HUES48 (cell line): ENCODE measurements around the gene NIPAL4.
A peak's percentile ranks its signal among the peaks of the same experiment; 100 is the strongest.
"Not testable (repeated sequence)": the region's sequence is repeated elsewhere in the genome, so short reads cannot be mapped to it uniquely, and the experiment has no call there.

Source experiments
- H3K27ac ChIP-seq: one replicate; pipeline ENCODE4 v1.7.0; 2013; ENCODE audit warnings: low read depth, low read length, inconsistent platforms
- H3K27me3 ChIP-seq: 2 replicates; pipeline ENCODE4 v1.6.1; 2013; ENCODE audit warnings: mild to moderate bottlenecking, low read length; ENCODE audit not compliant: control insufficient read depth, insufficient read depth
- H3K36me3 ChIP-seq: 2 replicates; pipeline ENCODE4 v1.6.1; 2013; ENCODE audit warnings: low read length; ENCODE audit not compliant: control insufficient read depth, insufficient read depth
- H3K4me1 ChIP-seq: 2 replicates; pipeline ENCODE4 v1.6.1; 2013; ENCODE audit warnings: mild to moderate bottlenecking, low read length; ENCODE audit not compliant: control insufficient read depth, insufficient read depth
- H3K4me3 ChIP-seq: 2 replicates; pipeline ENCODE4 v1.5.1; 2013; ENCODE audit warnings: mild to moderate bottlenecking, low read depth, low read length
- H3K9ac ChIP-seq: 2 replicates; pipeline ENCODE4 v1.6.1; 2013; ENCODE audit warnings: mild to moderate bottlenecking, low read depth, low read length, moderate library complexity
- H3K9me3 ChIP-seq: 2 replicates; pipeline ENCODE4 v1.6.1; 2013; ENCODE audit warnings: low read length; ENCODE audit not compliant: control insufficient read depth, insufficient read depth

Gene NIPAL4

DNA sequence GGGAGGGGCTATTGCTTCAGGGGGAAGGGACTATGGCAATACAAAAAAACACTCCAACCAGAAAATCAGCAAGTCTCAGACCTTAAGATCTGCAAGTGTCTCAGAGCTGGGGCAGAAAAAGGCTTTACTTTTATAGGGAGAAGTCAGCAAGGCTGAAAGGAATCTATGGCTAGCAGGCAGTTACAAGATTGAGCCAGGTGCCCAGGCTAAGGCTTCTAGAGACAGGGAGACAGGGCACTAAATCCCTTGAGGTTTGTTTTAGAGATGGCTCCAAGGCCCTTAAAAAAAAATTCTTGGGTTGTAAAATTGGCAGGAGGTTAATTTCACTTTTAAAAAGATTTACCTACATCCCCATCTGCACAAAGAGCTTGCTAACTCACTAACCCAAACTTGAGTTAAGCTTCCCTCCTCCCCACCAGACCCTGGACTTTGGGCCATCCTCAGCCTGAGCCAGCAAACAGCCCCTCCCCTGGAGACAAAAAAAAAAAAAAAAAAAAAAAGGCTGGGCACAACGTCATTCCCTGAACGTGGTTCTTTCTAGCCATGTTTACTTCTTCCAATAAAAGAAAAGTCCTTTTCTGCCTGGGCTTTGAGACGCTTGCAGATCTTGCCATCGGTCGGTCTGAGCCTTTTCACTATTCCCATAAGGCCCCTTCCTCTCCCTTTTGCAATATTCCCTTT is 17.9 kb downstream of the NIPAL4 start:
- Histone ChIP-seq H3K9me3 (no peaks in the 10 kb centered on the region), H3K4me3 (no peak overlapping the region), H3K27me3 (no peaks in the 10 kb centered on the region), H3K9ac (no peak overlapping the region), H3K27ac (no peak overlapping the region), H3K4me1 (peaks cover 6% of the 10 kb centered on the region), H3K36me3 (no peaks in the 10 kb centered on the region)

DNA sequence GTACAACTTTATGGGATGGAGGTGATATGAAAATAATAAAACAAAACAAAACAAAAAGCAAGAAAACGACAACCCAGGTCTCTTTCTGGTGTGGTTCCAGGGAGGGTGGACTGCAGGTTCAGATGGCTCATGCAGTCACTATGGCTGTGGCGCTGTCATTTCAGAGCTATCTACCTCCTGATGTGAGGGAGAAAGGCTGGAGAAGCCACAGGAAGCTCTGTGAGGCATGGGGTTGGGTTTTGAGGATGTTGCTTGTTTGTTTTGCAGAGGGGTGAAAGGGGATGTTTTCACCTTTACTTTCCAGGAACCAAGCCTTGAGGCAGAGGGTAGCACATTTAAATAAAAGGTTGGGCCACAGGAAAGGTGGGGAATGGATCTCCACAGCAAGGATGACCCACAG is 18.7 kb downstream of the NIPAL4 start:
- H3K36me3 ChIP-seq: no peaks in the 10 kb centered on the region
- H3K9me3 ChIP-seq: no peaks in the 10 kb centered on the region
- H3K27me3 ChIP-seq: no peaks in the 10 kb centered on the region
- H3K9ac ChIP-seq: no peak overlapping the region
- H3K27ac ChIP-seq: peak overlapping the region; percentile 48
- peaks cover 6% of the 10 kb centered on the region for H3K4me1 ChIP-seq
- no peak overlapping the region for H3K4me3 ChIP-seq

- Histone ChIP-seq H3K27ac (peak overlapping the region; percentile 48), H3K4me3 (no peak overlapping the region), H3K9ac (no peak overlapping the region), H3K9me3 (no peaks in the 10 kb centered on the region), H3K36me3 (no peaks in the 10 kb centered on the region), H3K4me1 (peaks cover 6% of the 10 kb centered on the region), H3K27me3 (no peaks in the 10 kb centered on the region)
Measured at GRCh38 chr5:157479166-157479565, 19.2 kb downstream of the NIPAL4 start.

DNA sequence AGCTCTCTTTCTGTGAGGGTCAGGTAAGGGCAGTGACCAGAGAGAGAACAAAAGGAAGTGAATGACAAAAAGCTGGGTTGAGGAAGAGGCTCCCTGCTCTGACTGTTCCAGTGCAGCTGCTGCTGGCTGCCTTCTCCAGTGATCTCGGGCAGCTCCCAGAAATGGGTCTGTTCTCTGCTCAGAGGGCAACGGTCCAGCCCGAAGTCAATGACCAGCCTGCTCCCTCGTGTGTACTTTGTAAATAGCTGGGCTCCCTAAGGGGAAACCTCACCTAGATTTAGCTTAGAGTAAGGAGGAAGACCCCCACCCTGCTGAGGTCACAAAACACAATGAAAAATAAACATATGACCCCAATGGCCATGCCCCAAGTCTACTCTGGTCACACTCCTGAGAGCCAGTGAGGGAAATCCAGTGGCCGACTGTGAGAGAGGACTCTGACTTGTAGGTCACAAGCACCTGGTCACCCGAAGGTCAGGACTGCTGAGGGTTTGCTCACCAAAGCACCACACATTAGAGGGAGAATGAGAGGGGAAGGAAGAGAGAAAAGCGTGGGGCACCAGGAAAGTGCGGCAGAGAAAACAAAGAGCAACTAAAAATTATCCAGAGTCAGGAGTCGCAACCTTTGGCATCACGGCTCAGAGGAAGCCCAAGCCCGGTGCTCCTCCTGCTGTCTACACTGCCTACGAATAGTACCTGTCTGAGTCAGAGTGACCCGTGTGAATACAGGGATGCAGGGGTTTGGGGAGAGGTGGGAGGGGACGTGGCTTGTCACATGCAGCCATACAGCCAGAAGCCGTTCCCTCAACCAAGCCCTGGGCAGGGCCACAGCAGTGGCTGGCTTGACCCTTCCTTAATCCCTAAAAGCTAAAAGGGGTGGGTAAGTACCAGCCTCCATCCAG is 19.8 kb downstream of the NIPAL4 start:
- Histone ChIP-seq H3K9ac (no peak overlapping the region), H3K4me3 (no peak overlapping the region), H3K27ac (peak overlapping the region; percentile 48), H3K9me3 (no peaks in the 10 kb centered on the region), H3K4me1 (peaks cover 6% of the 10 kb centered on the region), H3K27me3 (no peaks in the 10 kb centered on the region), H3K36me3 (no peaks in the 10 kb centered on the region)

DNA sequence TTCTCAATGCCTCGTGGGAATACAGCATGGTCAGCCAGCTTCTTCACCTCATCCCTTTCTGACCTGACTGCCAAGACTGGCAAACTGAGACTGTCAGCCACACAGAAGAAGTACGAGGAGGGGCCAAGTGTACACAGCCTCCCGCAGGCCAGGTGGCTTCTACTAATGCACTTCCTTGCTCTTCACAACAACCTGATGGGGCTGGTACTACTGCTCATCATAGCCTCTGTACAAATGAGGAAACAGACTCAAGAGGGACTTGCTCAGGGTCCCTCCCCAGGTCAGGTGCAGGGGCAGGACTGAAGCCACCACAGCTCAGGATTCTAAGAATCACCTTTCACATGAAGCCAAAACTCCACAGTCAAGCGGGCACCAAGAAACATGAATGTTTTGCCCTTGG is 21.3 kb downstream of the NIPAL4 start:
- Histone ChIP-seq H3K4me3 (no peak overlapping the region), H3K27me3 (no peaks in the 10 kb centered on the region), H3K4me1 (peaks cover 6% of the 10 kb centered on the region), H3K9me3 (no peaks in the 10 kb centered on the region), H3K36me3 (no peaks in the 10 kb centered on the region), H3K27ac (no peak overlapping the region), H3K9ac (no peak overlapping the region)

- Histone ChIP-seq H3K4me1 (peaks cover 6% of the 10 kb centered on the region), H3K4me3 (no peak overlapping the region), H3K27me3 (no peaks in the 10 kb centered on the region), H3K9me3 (no peaks in the 10 kb centered on the region), H3K27ac (no peak overlapping the region), H3K9ac (no peak overlapping the region), H3K36me3 (no peaks in the 10 kb centered on the region)
Measured at GRCh38 chr5:157481666-157482065, 21.7 kb downstream of the NIPAL4 start.

GRCh38 chr5:157482702-157483101 is 22.7 kb downstream of the NIPAL4 start:
- not testable (repeated sequence) for H3K27me3 ChIP-seq, H3K4me3 ChIP-seq, H3K4me1 ChIP-seq, H3K9me3 ChIP-seq, H3K27ac ChIP-seq, H3K36me3 ChIP-seq, H3K9ac ChIP-seq

DNA sequence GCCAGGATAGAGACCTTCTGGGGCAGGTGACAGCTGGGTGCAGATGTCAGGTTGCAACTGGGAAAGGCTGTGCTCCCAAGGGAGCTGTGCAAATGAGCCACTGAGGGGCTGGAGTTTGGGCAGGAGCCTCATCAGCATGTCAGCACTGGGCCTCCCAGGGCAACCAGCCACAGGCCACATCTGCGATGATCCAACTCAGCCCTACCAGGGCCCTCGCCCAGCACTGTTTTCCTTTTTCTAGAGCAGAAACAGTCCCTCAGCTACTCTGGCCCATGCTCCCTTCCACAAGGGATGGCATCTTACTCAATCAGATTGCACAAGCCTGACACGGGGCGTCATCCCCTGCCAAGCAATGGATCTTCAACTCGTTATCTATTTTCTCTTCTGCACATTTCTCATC is 24.8 kb downstream of the NIPAL4 start:
- Histone ChIP-seq H3K9ac (no peak overlapping the region), H3K4me1 (peaks cover 3% of the 10 kb centered on the region), H3K27ac (no peak overlapping the region), H3K27me3 (no peaks in the 10 kb centered on the region), H3K9me3 (no peaks in the 10 kb centered on the region), H3K4me3 (no peak overlapping the region), H3K36me3 (peaks cover 5% of the 10 kb centered on the region)

DNA sequence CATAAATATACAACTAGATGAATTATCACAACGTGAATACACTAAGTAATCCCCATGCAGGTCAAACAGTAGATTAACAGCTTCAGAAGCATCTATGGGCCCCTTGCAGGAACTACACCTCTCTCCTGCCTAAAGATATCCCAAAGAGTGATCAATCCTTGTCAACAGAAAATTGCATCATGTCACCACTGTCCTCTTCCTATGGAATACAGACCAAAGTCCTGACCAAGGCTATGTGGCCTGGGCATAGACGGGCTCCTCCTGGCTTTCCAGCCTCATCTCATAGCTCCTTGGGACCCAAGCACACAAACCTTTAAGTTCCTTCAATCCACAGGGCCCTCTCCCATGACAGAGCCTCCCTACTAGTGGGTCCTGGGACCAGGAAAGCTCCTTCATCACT is 25.3 kb downstream of the NIPAL4 start:
- Histone ChIP-seq H3K4me1 (no peaks in the 10 kb centered on the region), H3K27me3 (no peaks in the 10 kb centered on the region), H3K27ac (no peak overlapping the region), H3K4me3 (no peak overlapping the region), H3K36me3 (peaks cover 9% of the 10 kb centered on the region), H3K9ac (no peak overlapping the region), H3K9me3 (no peaks in the 10 kb centered on the region)

GRCh38 chr5:157485811-157486210 is 25.8 kb downstream of the NIPAL4 start:
- Histone ChIP-seq H3K27ac (no peak overlapping the region), H3K4me3 (no peak overlapping the region), H3K27me3 (no peaks in the 10 kb centered on the region), H3K9ac (no peak overlapping the region), H3K4me1 (no peaks in the 10 kb centered on the region), H3K36me3 (peaks cover 9% of the 10 kb centered on the region), H3K9me3 (no peaks in the 10 kb centered on the region)

GRCh38 chr5:157486221-157486681 is 26.2 kb downstream of the NIPAL4 start:
- Histone ChIP-seq H3K4me1 (no peaks in the 10 kb centered on the region), H3K9me3 (no peaks in the 10 kb centered on the region), H3K9ac (no peak overlapping the region), H3K27me3 (no peaks in the 10 kb centered on the region), H3K36me3 (peaks cover 9% of the 10 kb centered on the region), H3K27ac (no peak overlapping the region), H3K4me3 (no peak overlapping the region)
